Mesendoderm (in vitro differentiated cells): ENCODE data around the gene ANKRD10.
A peak's percentile ranks its signal among the peaks of the same experiment; 100 is the strongest.

ENCODE experiments used
- DNase-seq: peaks from one replicate; pipeline ENCODE4 v3.0.0; 2013
- H2AK5ac ChIP-seq: 2 replicates; pipeline ENCODE4 v1.6.1; 2013; ENCODE audit warnings: low read length, inconsistent platforms
- H2BK120ac ChIP-seq: 2 replicates; pipeline ENCODE4 v1.6.1; 2013; ENCODE audit warnings: low read depth, mild to moderate bottlenecking, low read length, moderate library complexity, mixed read lengths
- H2BK15ac ChIP-seq: replicated peaks from 2 replicates; pipeline ENCODE4 v1.6.1; 2013; ENCODE audit warnings: low read depth, mild to moderate bottlenecking, moderate library complexity
- H2BK5ac ChIP-seq: 2 replicates; pipeline ENCODE4 v1.6.1; 2013; ENCODE audit warnings: low read length, inconsistent platforms
- H3K18ac ChIP-seq: 2 replicates; pipeline ENCODE4 v1.6.1; 2013; ENCODE audit warnings: mild to moderate bottlenecking, low read length, mixed read lengths
- H3K23ac ChIP-seq: one replicate; pipeline ENCODE4 v1.6.1; 2013; ENCODE audit warnings: low read length
- H3K27ac ChIP-seq: 2 replicates; pipeline ENCODE4 v1.5.1; 2013; ENCODE audit warnings: low read depth, mild to moderate bottlenecking, inconsistent platforms, low read length, moderate library complexity
- H3K27me3 ChIP-seq: 2 replicates; pipeline ENCODE4 v1.6.1; 2013; ENCODE audit warnings: low read length, control low read depth, mild to moderate bottlenecking, inconsistent platforms; ENCODE audit not compliant: insufficient read depth, poor library complexity
- H3K36me3 ChIP-seq: 2 replicates; pipeline ENCODE4 v1.6.1; 2013; ENCODE audit warnings: low read length, inconsistent platforms; ENCODE audit not compliant: control insufficient read depth, insufficient read depth
- H3K4ac ChIP-seq: one replicate; pipeline ENCODE4 v1.6.1; 2013; ENCODE audit warnings: low read depth, mild to moderate bottlenecking, low read length, moderate library complexity
- H3K4me1 ChIP-seq: 2 replicates; pipeline ENCODE4 v1.6.1; 2013; ENCODE audit warnings: low read depth, low read length, inconsistent platforms; ENCODE audit not compliant: control insufficient read depth
- H3K4me2 ChIP-seq: 2 replicates; pipeline ENCODE4 v1.6.1; 2013; ENCODE audit warnings: low read length
- H3K4me3 ChIP-seq: 2 replicates; pipeline ENCODE4 v1.5.1; 2013; ENCODE audit warnings: mild to moderate bottlenecking, low read length
- H3K56ac ChIP-seq: one replicate; pipeline ENCODE4 v1.6.1; 2013; ENCODE audit warnings: low read length
- H3K79me1 ChIP-seq: 2 replicates; pipeline ENCODE4 v1.6.1; 2013; ENCODE audit warnings: low read length, inconsistent platforms
- H3K79me2 ChIP-seq: 2 replicates; pipeline ENCODE4 v1.6.1; 2013; ENCODE audit warnings: mild to moderate bottlenecking, low read length; ENCODE audit not compliant: control insufficient read depth, insufficient read depth
- H3K9ac ChIP-seq: 2 replicates; pipeline ENCODE4 v1.6.1; 2013; ENCODE audit warnings: low read length, inconsistent platforms
- H4K5ac ChIP-seq: one replicate; pipeline ENCODE4 v1.6.1; 2013; ENCODE audit warnings: low read length
- H4K8ac ChIP-seq: one replicate; pipeline ENCODE4 v1.6.1; 2013; ENCODE audit warnings: low read depth, mild to moderate bottlenecking, control low read depth, low read length, moderate library complexity
- WGBS: extraction: QIAGEN DNeasy Blood & Tissue Kit; methylation state at CpG from one replicate; pipeline ENCODE4 v1.1.7; 2013; ENCODE audit warnings: low lambda C conversion rate, missing lambda C conversion rate; ENCODE audit not compliant: insufficient coverage; ENCODE audit errors: extremely low coverage; 5-methylcytosine and 5-hydroxymethylcytosine counted together

ANKRD10 gene

DNA sequence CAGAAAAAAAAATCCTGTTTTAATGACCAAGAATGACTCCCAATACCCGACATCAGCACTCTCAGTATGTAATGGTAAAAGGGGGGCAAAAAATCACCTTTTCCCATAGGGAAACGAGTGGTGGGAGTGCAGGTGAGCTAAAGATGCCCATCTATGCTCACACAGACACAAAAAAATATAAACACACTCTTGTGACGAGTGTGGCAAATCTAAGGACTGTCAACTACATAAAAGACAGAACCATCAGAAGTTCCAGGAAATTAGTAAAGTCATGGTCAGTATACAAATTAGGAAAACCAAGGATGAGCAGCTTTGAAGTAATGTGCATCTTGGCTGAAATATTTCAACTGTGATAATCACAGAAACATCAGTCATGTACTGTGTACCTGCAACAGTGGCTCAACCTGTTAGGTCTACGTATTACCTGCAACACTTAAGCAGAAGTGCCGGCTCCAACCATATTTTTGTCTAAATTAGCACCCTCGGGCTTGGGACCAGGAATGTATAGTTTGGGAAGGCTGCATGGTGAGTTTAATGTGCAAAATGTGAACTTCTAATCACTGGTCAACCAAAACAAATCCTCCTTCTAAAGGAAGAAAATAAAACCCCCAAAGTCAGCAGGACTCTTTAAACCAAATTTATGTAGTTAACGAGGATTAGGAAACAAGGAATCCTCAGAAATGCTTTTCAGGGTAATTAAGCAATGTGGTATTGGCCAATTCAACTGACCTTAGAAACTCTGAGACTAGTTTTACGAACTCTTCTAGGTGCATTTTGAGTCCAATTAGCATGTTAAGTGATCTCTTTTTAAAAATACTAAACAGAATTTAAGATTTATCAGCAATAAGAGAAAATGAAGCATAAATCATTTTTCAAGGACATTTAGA, 24.3 kb downstream of the ANKRD10 start:
- Histone ChIP-seq H3K4ac (no peak overlapping the region), H3K27ac (no peak overlapping the region), H3K27me3 (no peaks in the 10 kb centered on the region), H2BK15ac (no peak overlapping the region), H3K4me2 (no peak overlapping the region), H4K8ac (no peak overlapping the region), H2BK5ac (no peak overlapping the region), H3K79me1 (peaks cover 3% of the 10 kb centered on the region), H3K18ac (no peak overlapping the region), H2BK120ac (no peak overlapping the region), H3K9ac (no peak overlapping the region), H2AK5ac (no peak overlapping the region), H3K79me2 (no peaks in the 10 kb centered on the region), H3K4me1 (no peaks in the 10 kb centered on the region), H3K36me3 (no peaks in the 10 kb centered on the region), H3K56ac (no peak overlapping the region), H4K5ac (no peak overlapping the region), H3K23ac (no peak overlapping the region), H3K4me3 (no peak overlapping the region)
- no peak for DNase-seq
- no CpG with 5 or more reads among the region's 8 CpGs for WGBS

DNA sequence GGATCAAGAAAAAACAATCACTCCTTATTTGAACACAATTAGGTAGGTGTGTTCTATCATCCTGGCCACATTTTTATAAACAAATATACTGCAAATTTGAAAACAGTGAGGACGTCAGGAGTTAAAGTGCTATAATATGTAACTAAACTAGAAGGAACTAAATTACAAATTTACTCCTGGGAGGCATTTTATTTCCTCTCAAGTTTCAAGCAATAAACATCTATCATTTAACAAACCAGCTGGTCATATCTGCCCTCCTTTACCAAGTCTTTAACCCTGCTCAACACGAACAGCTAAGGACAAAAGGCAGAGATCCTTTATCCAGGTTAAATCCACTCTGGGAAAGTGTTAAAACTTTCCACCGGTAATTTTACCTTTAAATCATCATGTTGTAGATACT, 26.5 kb downstream of the ANKRD10 start:
- Histone ChIP-seq H3K18ac (no peak overlapping the region), H3K4me3 (no peak overlapping the region), H2BK5ac (no peak overlapping the region), H3K79me2 (no peaks in the 10 kb centered on the region), H3K4me1 (no peaks in the 10 kb centered on the region), H4K5ac (no peak overlapping the region), H3K79me1 (peaks cover 2% of the 10 kb centered on the region), H3K56ac (no peak overlapping the region), H3K27me3 (no peaks in the 10 kb centered on the region), H2BK15ac (no peak overlapping the region), H4K8ac (no peak overlapping the region), H3K4ac (no peak overlapping the region), H3K9ac (no peak overlapping the region), H3K23ac (no peak overlapping the region), H2AK5ac (no peak overlapping the region), H2BK120ac (no peak overlapping the region), H3K36me3 (no peaks in the 10 kb centered on the region), H3K27ac (no peak overlapping the region), H3K4me2 (no peak overlapping the region)
- no CpG with 5 or more reads among the region's 3 CpGs for WGBS
- no peak for DNase-seq

DNA sequence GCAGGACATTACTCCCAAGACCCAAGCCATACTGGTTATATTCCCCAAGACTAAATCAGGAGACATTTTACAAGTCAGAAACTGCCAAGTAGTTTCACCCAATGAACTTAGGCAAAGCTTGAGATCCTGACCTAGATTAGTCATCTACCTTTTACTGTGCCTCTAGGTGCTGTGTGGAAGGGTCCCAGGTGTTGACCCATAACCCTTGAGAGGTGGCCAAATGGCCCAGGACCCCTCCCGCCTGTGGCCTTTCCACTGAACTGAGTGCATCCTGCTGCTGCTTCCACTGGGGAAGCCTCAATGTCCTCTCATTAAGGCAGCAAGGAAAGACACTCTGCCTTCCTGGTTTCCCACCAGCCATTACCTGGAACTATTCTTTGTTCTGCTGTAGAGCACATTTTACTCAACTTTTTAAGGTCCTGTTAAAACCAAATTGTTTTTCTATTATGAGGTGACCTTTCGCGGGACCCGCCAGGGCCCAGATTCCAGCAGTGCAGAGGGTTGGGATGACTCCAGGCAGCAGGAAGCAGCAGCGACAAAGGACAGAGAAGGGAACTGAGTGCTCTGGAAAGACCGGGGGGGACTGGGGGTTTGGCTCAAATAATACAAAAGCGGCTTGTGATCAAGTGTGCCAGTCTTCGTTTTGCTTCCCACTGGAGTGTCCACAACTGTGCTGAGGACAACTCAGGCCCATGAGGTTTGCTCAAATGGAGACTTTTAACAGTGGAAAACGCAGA, 27.1 kb downstream of the ANKRD10 start:
- peaks cover 1% of the 10 kb centered on the region for H3K79me1 ChIP-seq
- H3K4me1 ChIP-seq, result no peaks in the 10 kb centered on the region
- H3K27me3 ChIP-seq, result no peaks in the 10 kb centered on the region
- no peak overlapping the region for H2BK120ac ChIP-seq
- WGBS, result no CpG with 5 or more reads among the region's 9 CpGs
- H4K8ac ChIP-seq, result no peak overlapping the region
- no peak overlapping the region for H4K5ac ChIP-seq
- DNase-seq, result no peak
- H3K4ac ChIP-seq, result no peak overlapping the region
- no peaks in the 10 kb centered on the region for H3K36me3 ChIP-seq
- H3K79me2 ChIP-seq, result no peaks in the 10 kb centered on the region
- no peak overlapping the region for H3K9ac ChIP-seq
- H2BK5ac ChIP-seq, result no peak overlapping the region
- no peak overlapping the region for H3K27ac ChIP-seq
- no peak overlapping the region for H3K18ac ChIP-seq
- no peak overlapping the region for H2BK15ac ChIP-seq
- no peak overlapping the region for H3K56ac ChIP-seq
- no peak overlapping the region for H2AK5ac ChIP-seq
- H3K4me2 ChIP-seq, result no peak overlapping the region
- H3K23ac ChIP-seq, result no peak overlapping the region
- no peak overlapping the region for H3K4me3 ChIP-seq

DNA sequence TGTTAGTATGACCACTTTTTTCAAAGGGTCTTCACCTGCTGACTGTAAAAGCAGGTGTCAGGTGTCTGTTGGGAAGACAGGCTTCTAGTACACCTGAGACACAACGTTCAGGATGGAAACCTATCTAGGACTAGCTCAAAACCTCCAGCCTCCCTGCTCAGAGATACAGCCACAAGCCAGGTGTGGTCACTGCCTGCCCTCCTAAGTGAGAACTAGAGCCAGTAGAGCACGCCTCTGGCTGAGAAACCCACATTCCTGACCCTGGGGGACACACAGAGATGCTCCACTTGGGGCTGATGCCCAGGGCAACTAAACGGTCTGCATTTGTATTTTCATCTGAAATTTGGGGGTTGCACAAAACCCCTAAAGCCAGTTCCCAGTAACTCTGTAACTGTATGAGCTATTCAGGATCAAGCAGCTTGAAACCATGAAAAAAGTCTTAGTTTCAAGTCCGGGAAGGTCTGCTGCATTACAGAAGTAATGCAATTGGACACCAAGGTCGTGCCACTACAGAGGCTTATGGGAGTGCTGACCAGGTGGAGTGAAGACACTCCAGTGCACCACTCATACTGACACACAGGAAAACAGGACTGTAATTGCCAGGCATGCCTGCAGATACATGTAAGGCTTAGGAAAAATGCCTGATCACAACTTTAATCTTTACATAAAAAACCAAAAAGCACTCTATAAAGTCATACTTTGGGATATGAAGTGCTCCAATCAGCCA, 27.8 kb downstream of the ANKRD10 start:
- Histone ChIP-seq H3K27me3 (no peaks in the 10 kb centered on the region), H4K8ac (no peak overlapping the region), H3K23ac (no peak overlapping the region), H3K27ac (no peak overlapping the region), H3K4ac (no peak overlapping the region), H3K4me2 (no peak overlapping the region), H3K9ac (no peak overlapping the region), H3K79me2 (no peaks in the 10 kb centered on the region), H3K56ac (no peak overlapping the region), H2BK5ac (no peak overlapping the region), H3K18ac (no peak overlapping the region), H2BK15ac (no peak overlapping the region), H3K36me3 (no peaks in the 10 kb centered on the region), H4K5ac (no peak overlapping the region), H3K4me3 (no peak overlapping the region), H2BK120ac (no peak overlapping the region), H2AK5ac (no peak overlapping the region), H3K4me1 (no peaks in the 10 kb centered on the region), H3K79me1 (no peaks in the 10 kb centered on the region)
- no peak for DNase-seq
- WGBS, result no CpG with 5 or more reads among the region's 5 CpGs

DNA sequence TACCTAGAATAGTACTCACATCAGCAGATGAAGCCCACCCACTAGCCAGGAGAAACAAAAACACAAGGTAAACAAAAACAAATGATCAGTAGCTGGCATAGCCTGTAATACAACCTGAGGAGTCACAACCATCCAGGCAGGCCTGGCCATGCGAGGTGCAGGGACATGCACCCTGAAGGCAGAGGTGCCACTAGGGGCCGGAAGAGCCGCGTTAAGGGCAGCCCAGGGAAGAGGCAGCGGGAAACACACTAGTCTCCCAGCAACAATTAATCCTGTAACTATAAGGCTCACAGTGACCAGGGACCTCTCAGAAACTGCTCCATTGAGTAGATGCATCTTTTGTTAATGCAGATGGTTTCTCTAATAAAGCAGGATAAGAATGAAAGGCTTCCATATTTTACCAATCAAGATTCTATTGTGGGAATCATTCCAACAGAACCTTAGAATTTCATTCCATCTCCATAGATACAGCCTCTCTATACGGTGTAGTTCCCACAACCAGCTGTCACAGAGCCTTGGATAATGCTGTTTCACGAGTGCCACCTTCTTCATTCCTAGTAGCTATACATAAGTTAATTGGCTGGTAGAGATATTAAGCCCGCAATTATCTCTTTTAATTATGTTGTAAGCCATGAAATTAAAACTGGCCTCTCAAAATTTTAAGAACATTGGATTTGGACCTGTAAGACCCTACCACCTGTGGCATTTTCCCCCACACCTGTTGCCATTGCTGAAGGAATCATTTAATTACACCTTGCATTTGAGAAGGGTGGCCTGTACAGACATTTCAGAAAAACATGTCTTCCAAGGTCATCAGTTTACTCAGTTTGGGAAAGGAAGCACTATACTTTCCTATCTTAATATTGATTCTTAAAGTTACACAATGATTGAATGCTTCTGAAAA, 28.7 kb downstream of the ANKRD10 start:
- Histone ChIP-seq H3K79me2 (no peaks in the 10 kb centered on the region), H3K4me1 (no peaks in the 10 kb centered on the region), H4K5ac (no peak overlapping the region), H3K79me1 (no peaks in the 10 kb centered on the region), H3K4me2 (no peak overlapping the region), H2BK120ac (no peak overlapping the region), H3K36me3 (no peaks in the 10 kb centered on the region), H3K4ac (no peak overlapping the region), H3K4me3 (no peak overlapping the region), H3K56ac (no peak overlapping the region), H3K27ac (no peak overlapping the region), H3K23ac (no peak overlapping the region), H2AK5ac (no peak overlapping the region), H2BK15ac (no peak overlapping the region), H2BK5ac (no peak overlapping the region), H3K9ac (no peak overlapping the region), H4K8ac (no peak overlapping the region), H3K18ac (no peak overlapping the region), H3K27me3 (no peaks in the 10 kb centered on the region)
- DNase-seq, result peak; percentile 73
- WGBS, result no CpG with 5 or more reads among the region's 8 CpGs
